ENCODE results near the gene SCAPER. TPM values are rescaled to one million over a fixed set of nuclear protein-coding genes. Genes with fewer than 3 reads are reported as not detected.

The SCAPER gene
- total RNA-seq, 1 experiment from 2014 or later, result 15.3 TPM

DNA sequence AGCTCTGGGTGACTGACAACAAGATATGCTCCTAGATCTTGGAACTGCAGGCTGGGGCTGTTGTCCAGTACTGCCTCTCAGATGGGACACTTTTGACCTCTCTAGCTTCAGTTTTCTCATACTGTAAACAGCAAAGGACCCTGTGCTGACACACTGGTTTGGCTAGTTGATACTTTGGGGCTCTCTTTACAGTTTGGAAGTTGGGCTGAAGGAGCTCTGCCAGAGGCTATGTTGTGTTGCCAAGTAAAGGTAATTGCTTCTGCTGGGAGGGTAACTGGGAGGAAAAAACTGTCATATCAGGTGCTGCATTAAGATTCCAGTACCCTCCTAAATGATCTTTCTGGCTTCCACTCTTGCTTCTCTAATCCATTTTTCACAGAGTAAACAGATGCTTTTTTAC lies 514.6 kb downstream of the SCAPER start:
- in situ Hi-C loops (cut with HindIII; ENCODE audit: low pct_unique_long_range_greater_than_20kb, low sequenced_read_pairs), result no loop called here
- Histone ChIP-seq H3K36me3 (ENCODE audit: control insufficient read depth, insufficient read depth, low read length) (no peaks in the 10 kb centered on the region), H3K27me3 (ENCODE audit: control insufficient read depth, insufficient read depth, low read length) (no peaks in the 10 kb centered on the region), H3K27ac (ENCODE audit: low read length) (no peak overlapping the region), H3K9me3 (ENCODE audit: control insufficient read depth, insufficient read depth, low read depth, low read length) (no peaks in the 10 kb centered on the region), H3K4me1 (ENCODE audit: control insufficient read depth, insufficient read depth, low read length) (no peaks in the 10 kb centered on the region), H3K4me3 (ENCODE audit: low read depth in 2 of 2, low read length in 2 of 2) (no peak overlapping the region)
- DNase-seq (ENCODE audit: low read depth, low spot score) (no peak), ATAC-seq (no peak)
- POLR2A ChIA-PET, result no interaction called here
- TF ChIP-seq POLR2AphosphoS5 (IDR thresholded peaks at IDR 0.05; ENCODE audit: low read depth, low read length) (no peak), TCF7L2 (IDR thresholded peaks at IDR 0.05; ENCODE audit: low read depth, low read length) (no peak), SIN3A (IDR thresholded peaks at IDR 0.05; ENCODE audit: borderline replicate concordance, insufficient read depth, low read depth, low read length) (no peak)
- TF ChIP-seq, protein P1, sequence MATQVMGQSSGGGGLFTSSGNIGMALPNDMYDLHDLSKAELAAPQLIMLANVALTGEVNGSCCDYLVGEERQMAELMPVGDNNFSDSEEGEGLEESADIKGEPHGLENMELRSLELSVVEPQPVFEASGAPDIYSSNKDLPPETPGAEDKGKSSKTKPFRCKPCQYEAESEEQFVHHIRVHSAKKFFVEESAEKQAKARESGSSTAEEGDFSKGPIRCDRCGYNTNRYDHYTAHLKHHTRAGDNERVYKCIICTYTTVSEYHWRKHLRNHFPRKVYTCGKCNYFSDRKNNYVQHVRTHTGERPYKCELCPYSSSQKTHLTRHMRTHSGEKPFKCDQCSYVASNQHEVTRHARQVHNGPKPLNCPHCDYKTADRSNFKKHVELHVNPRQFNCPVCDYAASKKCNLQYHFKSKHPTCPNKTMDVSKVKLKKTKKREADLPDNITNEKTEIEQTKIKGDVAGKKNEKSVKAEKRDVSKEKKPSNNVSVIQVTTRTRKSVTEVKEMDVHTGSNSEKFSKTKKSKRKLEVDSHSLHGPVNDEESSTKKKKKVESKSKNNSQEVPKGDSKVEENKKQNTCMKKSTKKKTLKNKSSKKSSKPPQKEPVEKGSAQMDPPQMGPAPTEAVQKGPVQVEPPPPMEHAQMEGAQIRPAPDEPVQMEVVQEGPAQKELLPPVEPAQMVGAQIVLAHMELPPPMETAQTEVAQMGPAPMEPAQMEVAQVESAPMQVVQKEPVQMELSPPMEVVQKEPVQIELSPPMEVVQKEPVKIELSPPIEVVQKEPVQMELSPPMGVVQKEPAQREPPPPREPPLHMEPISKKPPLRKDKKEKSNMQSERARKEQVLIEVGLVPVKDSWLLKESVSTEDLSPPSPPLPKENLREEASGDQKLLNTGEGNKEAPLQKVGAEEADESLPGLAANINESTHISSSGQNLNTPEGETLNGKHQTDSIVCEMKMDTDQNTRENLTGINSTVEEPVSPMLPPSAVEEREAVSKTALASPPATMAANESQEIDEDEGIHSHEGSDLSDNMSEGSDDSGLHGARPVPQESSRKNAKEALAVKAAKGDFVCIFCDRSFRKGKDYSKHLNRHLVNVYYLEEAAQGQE (IDR thresholded peaks at IDR 0.05; ENCODE audit: insufficient read depth in 1 of 2, low read depth in 2 of 2, low read length in 1 of 2), result no peak
- TF ChIP-seq, protein P2, sequence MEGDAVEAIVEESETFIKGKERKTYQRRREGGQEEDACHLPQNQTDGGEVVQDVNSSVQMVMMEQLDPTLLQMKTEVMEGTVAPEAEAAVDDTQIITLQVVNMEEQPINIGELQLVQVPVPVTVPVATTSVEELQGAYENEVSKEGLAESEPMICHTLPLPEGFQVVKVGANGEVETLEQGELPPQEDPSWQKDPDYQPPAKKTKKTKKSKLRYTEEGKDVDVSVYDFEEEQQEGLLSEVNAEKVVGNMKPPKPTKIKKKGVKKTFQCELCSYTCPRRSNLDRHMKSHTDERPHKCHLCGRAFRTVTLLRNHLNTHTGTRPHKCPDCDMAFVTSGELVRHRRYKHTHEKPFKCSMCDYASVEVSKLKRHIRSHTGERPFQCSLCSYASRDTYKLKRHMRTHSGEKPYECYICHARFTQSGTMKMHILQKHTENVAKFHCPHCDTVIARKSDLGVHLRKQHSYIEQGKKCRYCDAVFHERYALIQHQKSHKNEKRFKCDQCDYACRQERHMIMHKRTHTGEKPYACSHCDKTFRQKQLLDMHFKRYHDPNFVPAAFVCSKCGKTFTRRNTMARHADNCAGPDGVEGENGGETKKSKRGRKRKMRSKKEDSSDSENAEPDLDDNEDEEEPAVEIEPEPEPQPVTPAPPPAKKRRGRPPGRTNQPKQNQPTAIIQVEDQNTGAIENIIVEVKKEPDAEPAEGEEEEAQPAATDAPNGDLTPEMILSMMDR (IDR thresholded peaks at IDR 0.05), result no peak
- intact Hi-C loops (cut with micrococcal nuclease; ENCODE audit: unreplicated experiment), result no loop called here
- no TSS peak for BruUV-seq (replicated peaks)
- CTCF ChIA-PET, result no interaction called here

DNA sequence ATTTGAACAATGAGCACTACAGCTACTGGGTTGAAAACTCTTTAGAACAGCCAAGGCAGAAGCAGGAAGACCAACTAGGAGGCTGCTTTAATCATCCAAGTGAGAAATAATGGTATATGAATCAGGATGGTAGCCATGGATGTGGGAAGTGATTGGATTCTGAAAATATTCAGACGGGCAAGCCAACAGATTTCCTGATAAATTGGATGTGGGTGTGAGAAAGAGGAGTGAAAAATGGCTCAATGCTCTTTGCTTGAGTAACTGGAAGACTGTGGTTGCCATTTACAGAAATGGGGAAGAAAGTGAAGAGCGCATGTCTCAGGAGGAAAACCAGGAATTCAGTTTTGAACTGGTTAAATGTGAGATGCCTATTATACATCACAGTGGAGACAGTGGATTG lies 518.2 kb downstream of the SCAPER start:
- Histone ChIP-seq H3K4me3 (ENCODE audit: low read depth in 2 of 2, low read length in 2 of 2) (no peak overlapping the region), H3K27me3 (ENCODE audit: control insufficient read depth, insufficient read depth, low read length) (no peaks in the 10 kb centered on the region), H3K27ac (ENCODE audit: low read length) (no peak overlapping the region), H3K4me1 (ENCODE audit: control insufficient read depth, insufficient read depth, low read length) (no peaks in the 10 kb centered on the region), H3K9me3 (ENCODE audit: control insufficient read depth, insufficient read depth, low read depth, low read length) (no peaks in the 10 kb centered on the region), H3K36me3 (ENCODE audit: control insufficient read depth, insufficient read depth, low read length) (no peaks in the 10 kb centered on the region)
- DNase-seq (ENCODE audit: low read depth, low spot score), result no peak
- TF ChIP-seq SIN3A (IDR thresholded peaks at IDR 0.05; ENCODE audit: borderline replicate concordance, insufficient read depth, low read depth, low read length) (no peak), TCF7L2 (IDR thresholded peaks at IDR 0.05; ENCODE audit: low read depth, low read length) (no peak), POLR2AphosphoS5 (IDR thresholded peaks at IDR 0.05; ENCODE audit: low read depth, low read length) (no peak)
- TF ChIP-seq, protein P1 (IDR thresholded peaks at IDR 0.05; ENCODE audit: insufficient read depth in 1 of 2, low read depth in 2 of 2, low read length in 1 of 2), result no peak
- TF ChIP-seq, protein P2 (IDR thresholded peaks at IDR 0.05), result no peak
- intact Hi-C loops (cut with micrococcal nuclease; ENCODE audit: unreplicated experiment), result no loop called here
- no TSS peak for BruUV-seq (replicated peaks)
- in situ Hi-C loops (cut with HindIII; ENCODE audit: low pct_unique_long_range_greater_than_20kb, low sequenced_read_pairs), result no loop called here
- no peak for ATAC-seq
- POLR2A ChIA-PET, result no interaction called here
- CTCF ChIA-PET, result no interaction called here
